Heart left ventricle (tissue), 13 donors: ENCODE data around the gene HOXB2.

Source experiments
- CTCF ChIP-seq, 12 donors: fragments of 200-600 bp; sonication (generic) in 4 of 12; IDR thresholded peaks; one replicate each; pipeline versions ENCODE4 v1.5.0 to v1.8.0; 2018 to 2022; ENCODE audit warnings: antibody characterized with exemption in 12 of 12, mild to moderate bottlenecking in 5 of 12
- POLR2A ChIP-seq, 2 donors: fragments of 450-650 bp; IDR thresholded peaks; one replicate each; pipeline ENCODE4 v1.6.1; 2017; ENCODE audit warnings: antibody characterized with exemption in 2 of 2, mild to moderate bottlenecking in 2 of 2, moderate library complexity in 2 of 2
- donor health status: ischemic (EF 13 %, LVEDD 7.1; RV severe dilation, severe dysfunction).
- donor health status: DM: no; HTN: yes; CAD: no.
- donor health status: DM: no; HTN: no; CAD: no.
- donor health status: ischemic (EF 25% LVEDD 6.9; RV normal size, moderate dysfunction).
- donor health status: ischemic (EF 25% LVEDD 5.7; RV mildly dilated, moderate dysfunction).
- donor health status: ischemic (EF 35%, LVEDD 5.7; RV mildly dilated, moderate dysfunction).
- donor health status: nonischemic (EF 11% LVEDD 7.7; RV severe dilation, severe dysfunction).
- donor health status: DM: yes; HTN: yes; CAD: no.
- donor health status: PGD.
- donor health status: ischemic (EF 29% LVEDD 5.4; RV normal size, mild dysfunction).
- donor health status: nonischemic (EF 23%, LVEDD 6.1; RV moderate dilation, normal function).

GRCh38 chr17:48551596-48552465 is 6.9 kb upstream of the HOXB2 start:
- TF ChIP-seq POLR2A (IDR thresholded peaks at IDR 0.05) = no peak
- no peak for TF ChIP-seq CTCF (IDR thresholded peaks at IDR 0.05)
